H1 (cell line): Measurements from ENCODE around the gene BANF1. TPM values are rescaled to one million over a fixed set of nuclear protein-coding genes. Genes with fewer than 3 reads are reported as not detected.

Source experiments
- CTCF ChIA-PET: fragments of 300-600 bp; sonication (Branson Sonifier 250); formaldehyde crosslinking; loops from one replicate; lab custom pipeline; 2021; ENCODE audit not compliant: partially characterized antibody; lab: Charles Lee
- POLR2A ChIA-PET: fragments of 300-600 bp; sonication (Branson Sonifier 250); formaldehyde crosslinking; loops from one replicate; lab custom pipeline; 2021; ENCODE audit warnings: inconsistent platforms; ENCODE audit not compliant: partially characterized antibody; lab: Charles Lee
- DNase-seq, 2 experiments: peaks; one replicate each; pipeline versions ENCODE4 v3.0.0 to v3.0.0-alpha.2; 2010 to 2022; ENCODE audit warnings: low spot score in 2 of 2, low read depth in 1 of 2, mixed read lengths in 1 of 2
- FAIRE-seq: peaks from 2 replicates; lab custom pipeline; 2011; peaks lifted over from hg19 to GRCh38; lab: Jason Lieb, UNC
- H2AFZ ChIP-seq: 2 replicates; pipeline ENCODE4 v1.8.1; 2012; ENCODE audit warnings: low read length, inconsistent platforms
- H2AK5ac ChIP-seq: 2 replicates; pipeline ENCODE4 v1.6.1; 2013; ENCODE audit warnings: low read depth, low read length
- H2BK120ac ChIP-seq: replicated peaks from 2 replicates; pipeline ENCODE3; 2013; ENCODE audit warnings: low read depth, low read length, inconsistent platforms
- H2BK12ac ChIP-seq: 2 replicates; pipeline ENCODE4 v1.6.1; 2013; ENCODE audit warnings: low read depth, low read length
- H2BK15ac ChIP-seq: 2 replicates; pipeline ENCODE4 v1.6.1; 2013; ENCODE audit warnings: low read length
- H2BK20ac ChIP-seq: 2 replicates; pipeline ENCODE4 v1.6.1; 2013; ENCODE audit warnings: low read length
- H2BK5ac ChIP-seq: 2 replicates; pipeline ENCODE4 v1.6.1; 2013; ENCODE audit warnings: low read depth, low read length
- H3K14ac ChIP-seq: 2 replicates; pipeline ENCODE4 v1.6.1; 2013; ENCODE audit warnings: inconsistent platforms; ENCODE audit not compliant: insufficient read length
- H3K18ac ChIP-seq: 2 replicates; pipeline ENCODE4 v1.6.1; 2013; ENCODE audit warnings: low read length; ENCODE audit errors: extremely low read depth
- H3K23ac ChIP-seq: 2 replicates; pipeline ENCODE4 v1.6.1; 2013; ENCODE audit warnings: inconsistent platforms; ENCODE audit not compliant: insufficient read length
- H3K23me2 ChIP-seq: 2 replicates; pipeline ENCODE4 v1.6.1; 2013; ENCODE audit warnings: low read depth, low read length
- H3K27ac ChIP-seq: 2 replicates; pipeline ENCODE4 v1.6.1; 2011; ENCODE audit warnings: low read depth, low read length, inconsistent platforms
- H3K27me3 ChIP-seq, 4 experiments: replicated peaks in 1 of 4; 1 replicate in 1 of 4; 2 replicates in 3 of 4; pipeline versions ENCODE4 v1.6.1 to v1.8.1; 2011 to 2013; ENCODE audit warnings: low read length in 3 of 4, mild to moderate bottlenecking in 3 of 4, inconsistent platforms in 2 of 4, mixed read lengths in 2 of 4, moderate library complexity in 1 of 4; ENCODE audit not compliant: control insufficient read depth in 3 of 4, insufficient read depth in 3 of 4; ENCODE audit errors: extremely low read depth in 1 of 4
- H3K36me3 ChIP-seq, 4 experiments: 2 replicates each; pipeline versions ENCODE4 v1.6.1 to v1.8.1; 2011 to 2013; ENCODE audit warnings: mild to moderate bottlenecking in 4 of 4, low read length in 3 of 4, moderate library complexity in 2 of 4, control low read depth in 1 of 4, inconsistent platforms in 1 of 4; ENCODE audit not compliant: insufficient read depth in 4 of 4, control insufficient read depth in 2 of 4
- H3K4ac ChIP-seq: replicated peaks from 2 replicates; pipeline ENCODE3; 2013; ENCODE audit warnings: low read length, low read depth, mixed read lengths, inconsistent platforms; ENCODE audit not compliant: insufficient read length
- H3K4me1 ChIP-seq, 4 experiments: replicated peaks in 1 of 4; 1 replicate in 1 of 4; 2 replicates in 3 of 4; pipeline versions ENCODE4 v1.6.1 to v1.8.1; 2011 to 2013; ENCODE audit warnings: low read length in 3 of 4, inconsistent platforms in 2 of 4, mixed read lengths in 1 of 4; ENCODE audit not compliant: insufficient read depth in 4 of 4, control insufficient read depth in 3 of 4
- H3K4me2 ChIP-seq, 2 experiments: 2 replicates each; pipeline versions ENCODE4 v1.6.1 to v1.8.1; 2011 to 2013; ENCODE audit warnings: low read depth in 2 of 2, low read length in 2 of 2, control low read depth in 1 of 2, inconsistent platforms in 1 of 2, mild to moderate bottlenecking in 1 of 2; ENCODE audit not compliant: insufficient read depth in 1 of 2
- H3K4me3 ChIP-seq, 4 experiments: fragments of 200-600, 300-600 bp in 1 of 4; sonication (generic), shearing (Covaris generic), sonication (Bioruptor Twin) in 1 of 4; 2 replicates each; pipeline versions ENCODE4 v1.5.1 to v1.8.1; 2011 to 2016; ENCODE audit warnings: low read length in 4 of 4, low read depth in 3 of 4, control low read depth in 2 of 4, inconsistent platforms in 2 of 4, mild to moderate bottlenecking in 2 of 4, mixed read lengths in 1 of 4, moderate library complexity in 1 of 4; ENCODE audit not compliant: insufficient read depth in 2 of 4; ENCODE audit errors: extremely low read depth in 1 of 4
- H3K56ac ChIP-seq: replicated peaks from 2 replicates; pipeline ENCODE3; 2013; ENCODE audit warnings: low read depth, mild to moderate bottlenecking, mixed read lengths, low read length, inconsistent platforms; ENCODE audit not compliant: insufficient read length
- H3K79me1 ChIP-seq: 2 replicates; pipeline ENCODE4 v1.6.1; 2013; ENCODE audit warnings: low read depth, low read length, control low read depth
- H3K79me2 ChIP-seq, 2 experiments: 2 replicates each; pipeline versions ENCODE4 v1.6.1 to v1.8.1; 2012 to 2013; ENCODE audit warnings: low read length in 2 of 2, mild to moderate bottlenecking in 2 of 2, inconsistent platforms in 1 of 2; ENCODE audit not compliant: insufficient read depth in 2 of 2, control insufficient read depth in 1 of 2
- H3K9ac ChIP-seq, 4 experiments: replicated peaks in 1 of 4; 1 replicate in 1 of 4; 2 replicates in 3 of 4; pipeline versions ENCODE4 v1.6.1 to v1.8.1; 2011 to 2013; ENCODE audit warnings: low read depth in 3 of 4, low read length in 3 of 4, control low read depth in 2 of 4, mild to moderate bottlenecking in 2 of 4, moderate library complexity in 2 of 4, inconsistent platforms in 1 of 4; ENCODE audit errors: extremely low read depth in 1 of 4
- H3K9me3 ChIP-seq, 2 experiments: 2 replicates each; pipeline versions ENCODE4 v1.6.1 to v1.8.1; 2012 to 2013; ENCODE audit warnings: mild to moderate bottlenecking in 2 of 2, moderate library complexity in 2 of 2, control low read depth in 1 of 2, inconsistent platforms in 1 of 2, low read depth in 1 of 2, low read length in 1 of 2, mixed read lengths in 1 of 2; ENCODE audit not compliant: insufficient read depth in 2 of 2
- H4K20me1 ChIP-seq, 2 experiments: replicated peaks in 1 of 2; 2 replicates each; pipeline versions ENCODE3 to v1.8.1; 2011 to 2013; ENCODE audit warnings: inconsistent platforms in 2 of 2, low read length in 2 of 2, mild to moderate bottlenecking in 1 of 2; ENCODE audit not compliant: insufficient read depth in 2 of 2, control insufficient read depth in 1 of 2
- H4K5ac ChIP-seq: 2 replicates; pipeline ENCODE4 v1.6.1; 2013; ENCODE audit warnings: low read length, low read depth, mixed read lengths, inconsistent platforms; ENCODE audit not compliant: insufficient read length
- H4K8ac ChIP-seq: 2 replicates; pipeline ENCODE4 v1.8.0; 2013; ENCODE audit warnings: mild to moderate bottlenecking, moderate library complexity, low read length, inconsistent platforms; ENCODE audit not compliant: insufficient read depth; ENCODE audit errors: extremely low read depth
- H4K91ac ChIP-seq: replicated peaks from 2 replicates; pipeline ENCODE3; 2013; ENCODE audit warnings: low read length, mixed read lengths, inconsistent platforms; ENCODE audit not compliant: insufficient read length
- CREB1 ChIP-seq: IDR thresholded peaks from 2 replicates; pipeline ENCODE4 v1.6.1; 2012; ENCODE audit warnings: inconsistent platforms
- GTF2F1 ChIP-seq: IDR thresholded peaks from 2 replicates; pipeline ENCODE4 v1.6.1; 2012; ENCODE audit warnings: low read depth, low read length, improper control_type of control experiment, borderline replicate concordance
- PHF8 ChIP-seq: fragments of 200-600 bp; sonication (generic); conservative IDR thresholded peaks from 2 replicates; pipeline ENCODE4 v1.7.1; 2012; ENCODE audit warnings: low read depth, mild to moderate bottlenecking, inconsistent platforms, low read length, moderate library complexity
- SIX5 ChIP-seq: IDR thresholded peaks from 2 replicates; pipeline ENCODE4 v1.6.1; 2011; ENCODE audit warnings: mild to moderate bottlenecking, low read depth, low read length
- WGBS, 2 experiments: shearing (Covaris generic) in 1 of 2; methylation state at CpG; one replicate each; pipeline versions ENCODE4 v1.1.6 to v1.1.7; 2013 to 2015; ENCODE audit warnings: low lambda C conversion rate in 2 of 2, mixed read lengths in 2 of 2, inconsistent platforms in 1 of 2, low coverage in 1 of 2, missing lambda C conversion rate in 1 of 2; ENCODE audit not compliant: insufficient replicate concordance in 2 of 2, insufficient coverage in 1 of 2, insufficient read length in 1 of 2; ENCODE audit errors: extremely low coverage in 1 of 2, missing lambda C conversion rate in 1 of 2; 5-methylcytosine and 5-hydroxymethylcytosine counted together
- polyA plus RNA-seq, 7 experiments: library from polyadenylated mRNA; depleted of rRNA in 3 of 7; stranded (reverse) in 5 of 7; unstranded in 2 of 7; fragments of >200 nt in 5 of 7; fragments of 200-250 nt in 2 of 7; gene quantifications; 1 replicate in 5 of 7; 2 replicates in 1 of 7; 4 replicates in 1 of 7; pipeline versions ENCODE4 v1.2.1 to v1.2.3, GENCODE V29; 2011 to 2013; ENCODE audit warnings: missing spikeins in 2 of 7, mixed read lengths in 2 of 7
- total RNA-seq: library from RNA; stranded (reverse); fragmentation: NEBNext Ultra II Directional; extraction: Animal tissue kit (Norgen Biotek cat#: 25700); gene quantifications from 2 replicates; pipeline ENCODE4 v1.2.1, GENCODE V29; 2021

Gene BANF1
- total and polyA plus RNA-seq, 2 of the 8 experiments (the other 6 are each of a cell fraction or from before 2014, with no cell fraction given): 330 to 467 TPM

- H2BK20ac ChIP-seq: no peak overlapping the region
- no peak for FAIRE-seq
- CTCF ChIA-PET: interaction anchor here (0.6 to 18.4 kb wide), 3 partner anchors 14 to 89 kb away, joined by 3 to 281 read pairs (median 3); partner anchors contain the start of genes CCDC85B and FIBP
- H3K4me1 ChIP-seq: no peaks in the 10 kb centered on the region
- POLR2A ChIA-PET: interaction anchor here (0.6 to 2.0 kb wide), 6 partner anchors 12 to 98 kb away, joined by 3 to 7 read pairs (median 3); partner anchors contain the start of genes BANF1 and C11orf68
- no peak overlapping the region for H4K8ac ChIP-seq
- H3K79me2 ChIP-seq: no peaks in the 10 kb centered on the region
- H3K27ac ChIP-seq: no peak overlapping the region
- WGBS, 2 experiments: 95% methylated on average over 16 of the region's 34 CpGs; no CpG with 5 or more reads in 1 of the 2 experiments
- no peak overlapping the region for H2AK5ac ChIP-seq
- no peaks in the 10 kb centered on the region for H3K23me2 ChIP-seq
- H3K27me3 ChIP-seq: no peaks in the 10 kb centered on the region
- H3K36me3 ChIP-seq: peaks cover 4 to 25% (median 21%) of the 10 kb centered on the region in 4 experiments; a peak in 7 of 8 replicates
- no peak overlapping the region for H3K4me3 ChIP-seq
- no peak overlapping the region for H2BK120ac ChIP-seq
- no peak overlapping the region for H3K14ac ChIP-seq
- H3K23ac ChIP-seq: no peak overlapping the region
- no peak overlapping the region for H3K9ac ChIP-seq
- no peak for DNase-seq
- H2BK15ac ChIP-seq: no peak overlapping the region
- H3K4me2 ChIP-seq: no peak overlapping the region
- H3K56ac ChIP-seq: no peak overlapping the region
- H2BK12ac ChIP-seq: no peak overlapping the region
- no peak overlapping the region for H4K5ac ChIP-seq
- no peak overlapping the region for H3K4ac ChIP-seq
- H4K91ac ChIP-seq: no peak overlapping the region
- no peak overlapping the region for H2BK5ac ChIP-seq
- peaks cover 0 to 2% of the 10 kb centered on the region in 2 experiments for H4K20me1 ChIP-seq
- no peaks in the 10 kb centered on the region for H3K79me1 ChIP-seq
- no peak overlapping the region for H2AFZ ChIP-seq
- H3K9me3 ChIP-seq: no peaks in the 10 kb centered on the region
- no peak overlapping the region for H3K18ac ChIP-seq
- TF ChIP-seq SIX5 (no peak), CREB1 (no peak), GTF2F1 (no peak), PHF8 (no peak)
Observed at GRCh38 chr11:65978391-65979238, 23.7 kb upstream of the BANF1 start.
